Right lobe of liver (tissue), 4 donors: Measurements from ENCODE around the gene PTPRN2.

ENCODE experiments used
- POLR2A ChIP-seq: fragments of 450-650 bp; IDR thresholded peaks from one replicate; pipeline ENCODE4 v1.6.1; 2017; ENCODE audit warnings: antibody characterized with exemption, mild to moderate bottlenecking
- TF ChIP-seq, protein P1 (sequence below), 4 donors: fragments of 200-600 bp in 3 of 4; fragments of 450-650 bp in 1 of 4; IDR thresholded peaks; one replicate each; pipeline versions ENCODE4 v1.5.1 to v1.8.0; 2016 to 2022; ENCODE audit warnings: antibody characterized with exemption in 4 of 4, mild to moderate bottlenecking in 2 of 4
- donor health status: DM: no; HTN: no; CAD: no.
- donor health status: DM: no; HTN: no; CAD: no.
- donor health status: DM: no; HTN: yes; CAD: no.

DNA sequence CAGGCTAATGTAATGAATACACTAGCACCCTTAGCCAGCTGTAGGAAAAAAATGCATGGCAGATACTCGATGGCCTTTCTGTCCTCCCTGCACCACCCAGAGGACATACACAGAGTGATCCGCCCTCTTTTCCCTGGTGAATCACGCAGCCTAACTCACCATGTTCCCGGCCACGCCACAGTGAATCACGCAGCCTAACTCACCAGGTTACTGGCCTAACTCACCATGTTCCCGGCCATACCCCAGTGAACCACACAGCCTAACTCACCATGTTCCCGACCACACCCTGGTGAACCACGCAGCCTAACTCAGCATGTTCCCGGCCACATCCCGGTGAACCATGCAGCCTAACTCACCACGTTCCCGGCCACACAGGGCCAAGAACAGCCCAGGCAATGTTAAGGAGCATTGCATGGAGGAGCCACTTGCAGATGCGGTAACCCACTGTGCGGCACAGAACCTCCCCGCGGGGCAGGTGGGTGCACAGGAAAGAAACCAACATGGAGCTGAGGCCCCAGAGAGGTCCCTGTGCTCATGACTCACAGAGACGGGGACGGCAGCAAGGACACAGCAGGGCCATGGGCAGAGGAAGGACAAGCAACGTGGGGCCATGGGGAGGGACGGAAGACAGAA lies 742.3 kb downstream of the PTPRN2 start:
- TF ChIP-seq, protein P1, sequence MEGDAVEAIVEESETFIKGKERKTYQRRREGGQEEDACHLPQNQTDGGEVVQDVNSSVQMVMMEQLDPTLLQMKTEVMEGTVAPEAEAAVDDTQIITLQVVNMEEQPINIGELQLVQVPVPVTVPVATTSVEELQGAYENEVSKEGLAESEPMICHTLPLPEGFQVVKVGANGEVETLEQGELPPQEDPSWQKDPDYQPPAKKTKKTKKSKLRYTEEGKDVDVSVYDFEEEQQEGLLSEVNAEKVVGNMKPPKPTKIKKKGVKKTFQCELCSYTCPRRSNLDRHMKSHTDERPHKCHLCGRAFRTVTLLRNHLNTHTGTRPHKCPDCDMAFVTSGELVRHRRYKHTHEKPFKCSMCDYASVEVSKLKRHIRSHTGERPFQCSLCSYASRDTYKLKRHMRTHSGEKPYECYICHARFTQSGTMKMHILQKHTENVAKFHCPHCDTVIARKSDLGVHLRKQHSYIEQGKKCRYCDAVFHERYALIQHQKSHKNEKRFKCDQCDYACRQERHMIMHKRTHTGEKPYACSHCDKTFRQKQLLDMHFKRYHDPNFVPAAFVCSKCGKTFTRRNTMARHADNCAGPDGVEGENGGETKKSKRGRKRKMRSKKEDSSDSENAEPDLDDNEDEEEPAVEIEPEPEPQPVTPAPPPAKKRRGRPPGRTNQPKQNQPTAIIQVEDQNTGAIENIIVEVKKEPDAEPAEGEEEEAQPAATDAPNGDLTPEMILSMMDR (IDR thresholded peaks at IDR 0.05): no peak
- TF ChIP-seq POLR2A: no peak
